ENCODE data around the gene CNOT3. TPM values are rescaled to one million over a fixed set of nuclear protein-coding genes. Genes with fewer than 3 reads are reported as not detected.
A peak's percentile ranks its signal among the peaks of the same experiment; 100 is the strongest.

Gene CNOT3
- total and polyA plus RNA-seq, 2 of the 13 experiments (the other 11 are each of a cell fraction or from before 2014, with no cell fraction given), result 4.3 to 5.8 TPM

DNA sequence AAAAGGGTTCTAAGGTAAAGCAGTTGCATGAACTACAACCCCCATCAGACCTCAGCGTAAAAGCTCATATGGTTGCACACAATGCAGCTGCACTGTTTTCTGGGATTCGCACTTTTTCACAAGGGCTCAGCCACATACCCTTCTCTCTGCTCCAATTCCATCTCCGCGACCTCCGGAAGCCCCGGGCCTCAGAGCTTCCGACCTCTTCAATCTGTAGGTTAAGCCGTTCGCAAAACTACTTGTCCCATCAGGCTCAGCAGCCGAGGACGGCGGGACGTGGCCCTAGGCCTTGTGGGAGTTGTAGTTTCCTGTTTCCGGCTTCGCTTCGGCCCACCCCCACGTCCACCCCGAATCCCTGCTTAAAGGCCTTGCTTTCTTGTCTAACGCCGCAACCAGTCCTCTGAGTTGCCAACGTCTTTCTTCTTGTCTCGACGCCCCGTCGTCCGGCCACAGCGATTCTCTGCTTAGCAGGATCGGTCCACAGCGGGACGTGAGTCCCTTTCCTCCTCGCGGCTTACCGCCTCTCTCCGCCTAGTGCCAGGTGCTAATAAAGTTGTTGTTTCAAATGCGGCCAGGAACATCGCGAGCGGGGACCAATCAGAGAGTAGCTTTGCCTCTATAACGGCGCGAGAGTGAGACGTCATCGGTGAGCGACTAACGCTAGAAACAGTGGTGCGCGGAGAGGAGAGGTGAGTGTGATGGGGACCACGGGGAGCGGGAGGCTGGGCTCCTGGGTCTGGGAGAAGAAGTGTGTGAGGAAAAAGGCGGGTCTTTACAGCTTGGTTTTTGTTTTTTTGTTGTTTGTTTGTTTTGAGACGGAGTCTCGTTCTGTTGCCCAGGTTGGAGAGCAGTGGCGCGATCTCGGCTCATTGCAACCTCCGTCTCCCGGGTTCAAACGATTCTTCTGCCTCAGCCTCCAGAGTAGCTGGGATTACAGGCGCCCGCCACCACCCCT is 22.2 kb upstream of the CNOT3 start, which contains the start of the genes PRPF31 and TFPT (continued):
- TF ChIP-seq, protein P1, sequence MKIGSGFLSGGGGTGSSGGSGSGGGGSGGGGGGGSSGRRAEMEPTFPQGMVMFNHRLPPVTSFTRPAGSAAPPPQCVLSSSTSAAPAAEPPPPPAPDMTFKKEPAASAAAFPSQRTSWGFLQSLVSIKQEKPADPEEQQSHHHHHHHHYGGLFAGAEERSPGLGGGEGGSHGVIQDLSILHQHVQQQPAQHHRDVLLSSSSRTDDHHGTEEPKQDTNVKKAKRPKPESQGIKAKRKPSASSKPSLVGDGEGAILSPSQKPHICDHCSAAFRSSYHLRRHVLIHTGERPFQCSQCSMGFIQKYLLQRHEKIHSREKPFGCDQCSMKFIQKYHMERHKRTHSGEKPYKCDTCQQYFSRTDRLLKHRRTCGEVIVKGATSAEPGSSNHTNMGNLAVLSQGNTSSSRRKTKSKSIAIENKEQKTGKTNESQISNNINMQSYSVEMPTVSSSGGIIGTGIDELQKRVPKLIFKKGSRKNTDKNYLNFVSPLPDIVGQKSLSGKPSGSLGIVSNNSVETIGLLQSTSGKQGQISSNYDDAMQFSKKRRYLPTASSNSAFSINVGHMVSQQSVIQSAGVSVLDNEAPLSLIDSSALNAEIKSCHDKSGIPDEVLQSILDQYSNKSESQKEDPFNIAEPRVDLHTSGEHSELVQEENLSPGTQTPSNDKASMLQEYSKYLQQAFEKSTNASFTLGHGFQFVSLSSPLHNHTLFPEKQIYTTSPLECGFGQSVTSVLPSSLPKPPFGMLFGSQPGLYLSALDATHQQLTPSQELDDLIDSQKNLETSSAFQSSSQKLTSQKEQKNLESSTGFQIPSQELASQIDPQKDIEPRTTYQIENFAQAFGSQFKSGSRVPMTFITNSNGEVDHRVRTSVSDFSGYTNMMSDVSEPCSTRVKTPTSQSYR (CRISPR knock-in tag; IDR thresholded peaks at IDR 0.05; ENCODE audit: borderline replicate concordance), result peak; percentile 81
- TF ChIP-seq, protein P2, sequence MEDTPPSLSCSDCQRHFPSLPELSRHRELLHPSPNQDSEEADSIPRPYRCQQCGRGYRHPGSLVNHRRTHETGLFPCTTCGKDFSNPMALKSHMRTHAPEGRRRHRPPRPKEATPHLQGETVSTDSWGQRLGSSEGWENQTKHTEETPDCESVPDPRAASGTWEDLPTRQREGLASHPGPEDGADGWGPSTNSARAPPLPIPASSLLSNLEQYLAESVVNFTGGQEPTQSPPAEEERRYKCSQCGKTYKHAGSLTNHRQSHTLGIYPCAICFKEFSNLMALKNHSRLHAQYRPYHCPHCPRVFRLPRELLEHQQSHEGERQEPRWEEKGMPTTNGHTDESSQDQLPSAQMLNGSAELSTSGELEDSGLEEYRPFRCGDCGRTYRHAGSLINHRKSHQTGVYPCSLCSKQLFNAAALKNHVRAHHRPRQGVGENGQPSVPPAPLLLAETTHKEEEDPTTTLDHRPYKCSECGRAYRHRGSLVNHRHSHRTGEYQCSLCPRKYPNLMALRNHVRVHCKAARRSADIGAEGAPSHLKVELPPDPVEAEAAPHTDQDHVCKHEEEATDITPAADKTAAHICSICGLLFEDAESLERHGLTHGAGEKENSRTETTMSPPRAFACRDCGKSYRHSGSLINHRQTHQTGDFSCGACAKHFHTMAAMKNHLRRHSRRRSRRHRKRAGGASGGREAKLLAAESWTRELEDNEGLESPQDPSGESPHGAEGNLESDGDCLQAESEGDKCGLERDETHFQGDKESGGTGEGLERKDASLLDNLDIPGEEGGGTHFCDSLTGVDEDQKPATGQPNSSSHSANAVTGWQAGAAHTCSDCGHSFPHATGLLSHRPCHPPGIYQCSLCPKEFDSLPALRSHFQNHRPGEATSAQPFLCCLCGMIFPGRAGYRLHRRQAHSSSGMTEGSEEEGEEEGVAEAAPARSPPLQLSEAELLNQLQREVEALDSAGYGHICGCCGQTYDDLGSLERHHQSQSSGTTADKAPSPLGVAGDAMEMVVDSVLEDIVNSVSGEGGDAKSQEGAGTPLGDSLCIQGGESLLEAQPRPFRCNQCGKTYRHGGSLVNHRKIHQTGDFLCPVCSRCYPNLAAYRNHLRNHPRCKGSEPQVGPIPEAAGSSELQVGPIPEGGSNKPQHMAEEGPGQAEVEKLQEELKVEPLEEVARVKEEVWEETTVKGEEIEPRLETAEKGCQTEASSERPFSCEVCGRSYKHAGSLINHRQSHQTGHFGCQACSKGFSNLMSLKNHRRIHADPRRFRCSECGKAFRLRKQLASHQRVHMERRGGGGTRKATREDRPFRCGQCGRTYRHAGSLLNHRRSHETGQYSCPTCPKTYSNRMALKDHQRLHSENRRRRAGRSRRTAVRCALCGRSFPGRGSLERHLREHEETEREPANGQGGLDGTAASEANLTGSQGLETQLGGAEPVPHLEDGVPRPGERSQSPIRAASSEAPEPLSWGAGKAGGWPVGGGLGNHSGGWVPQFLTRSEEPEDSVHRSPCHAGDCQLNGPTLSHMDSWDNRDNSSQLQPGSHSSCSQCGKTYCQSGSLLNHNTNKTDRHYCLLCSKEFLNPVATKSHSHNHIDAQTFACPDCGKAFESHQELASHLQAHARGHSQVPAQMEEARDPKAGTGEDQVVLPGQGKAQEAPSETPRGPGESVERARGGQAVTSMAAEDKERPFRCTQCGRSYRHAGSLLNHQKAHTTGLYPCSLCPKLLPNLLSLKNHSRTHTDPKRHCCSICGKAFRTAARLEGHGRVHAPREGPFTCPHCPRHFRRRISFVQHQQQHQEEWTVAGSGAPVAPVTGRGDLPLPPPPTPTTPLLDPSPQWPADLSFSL (CRISPR knock-in tag; IDR thresholded peaks at IDR 0.05), result no peak
- TF ChIP-seq THYN1 (CRISPR knock-in tag; IDR thresholded peaks at IDR 0.05; ENCODE audit: borderline replicate concordance, low read depth), result no peak
- no peak for TF ChIP-seq SRSF9 (IDR thresholded peaks at IDR 0.05; ENCODE audit: borderline replicate concordance, insufficient read depth, low read depth, low read length, poor library complexity, severe bottlenecking)
- no peak for TF ChIP-seq ADNP (CRISPR knock-in tag; IDR thresholded peaks at IDR 0.05)
- TF ChIP-seq ZBTB38 (CRISPR knock-in tag; IDR thresholded peaks at IDR 0.05), result peak; percentile 76; the same call in 1 of the 2 replicates
- TF ChIP-seq, protein P3, sequence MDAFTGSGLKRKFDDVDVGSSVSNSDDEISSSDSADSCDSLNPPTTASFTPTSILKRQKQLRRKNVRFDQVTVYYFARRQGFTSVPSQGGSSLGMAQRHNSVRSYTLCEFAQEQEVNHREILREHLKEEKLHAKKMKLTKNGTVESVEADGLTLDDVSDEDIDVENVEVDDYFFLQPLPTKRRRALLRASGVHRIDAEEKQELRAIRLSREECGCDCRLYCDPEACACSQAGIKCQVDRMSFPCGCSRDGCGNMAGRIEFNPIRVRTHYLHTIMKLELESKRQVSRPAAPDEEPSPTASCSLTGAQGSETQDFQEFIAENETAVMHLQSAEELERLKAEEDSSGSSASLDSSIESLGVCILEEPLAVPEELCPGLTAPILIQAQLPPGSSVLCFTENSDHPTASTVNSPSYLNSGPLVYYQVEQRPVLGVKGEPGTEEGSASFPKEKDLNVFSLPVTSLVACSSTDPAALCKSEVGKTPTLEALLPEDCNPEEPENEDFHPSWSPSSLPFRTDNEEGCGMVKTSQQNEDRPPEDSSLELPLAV (CRISPR knock-in tag; conservative IDR thresholded peaks at IDR 0.05; ENCODE audit: low read depth), result no peak
- TF ChIP-seq JARID2 (CRISPR knock-in tag; IDR thresholded peaks at IDR 0.05; ENCODE audit: insufficient replicate concordance), result peak; percentile 83
- TF ChIP-seq NR2C2 (CRISPR knock-in tag; IDR thresholded peaks at IDR 0.05; ENCODE audit: borderline replicate concordance), result peak; percentile 89
- peak; percentile 61; the same call in 1 of the 2 replicates for TF ChIP-seq ZFP36L1 (CRISPR knock-in tag; IDR thresholded peaks at IDR 0.05)
- TF ChIP-seq, protein P4, sequence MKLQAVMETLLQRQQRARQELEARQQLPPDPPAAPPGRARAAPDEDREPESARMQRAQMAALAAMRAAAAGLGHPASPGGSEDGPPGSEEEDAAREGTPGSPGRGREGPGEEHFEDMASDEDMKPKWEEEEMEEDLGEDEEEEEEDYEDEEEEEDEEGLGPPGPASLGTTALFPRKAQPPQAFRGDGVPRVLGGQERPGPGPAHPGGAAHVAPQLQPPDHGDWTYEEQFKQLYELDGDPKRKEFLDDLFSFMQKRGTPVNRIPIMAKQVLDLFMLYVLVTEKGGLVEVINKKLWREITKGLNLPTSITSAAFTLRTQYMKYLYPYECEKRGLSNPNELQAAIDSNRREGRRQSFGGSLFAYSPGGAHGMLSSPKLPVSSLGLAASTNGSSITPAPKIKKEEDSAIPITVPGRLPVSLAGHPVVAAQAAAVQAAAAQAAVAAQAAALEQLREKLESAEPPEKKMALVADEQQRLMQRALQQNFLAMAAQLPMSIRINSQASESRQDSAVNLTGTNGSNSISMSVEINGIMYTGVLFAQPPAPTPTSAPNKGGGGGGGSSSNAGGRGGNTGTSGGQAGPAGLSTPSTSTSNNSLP (IDR thresholded peaks at IDR 0.05; ENCODE audit: low read depth, low read length), result peak; percentile 84

All from HepG2 (cell line).